ENCODE measurements around the gene WDR82. TPM values are rescaled to one million over a fixed set of nuclear protein-coding genes. Genes with fewer than 3 reads are reported as not detected.

Gene WDR82
- total RNA-seq, 1 donor from 2014 or later = 57.4 TPM

DNA sequence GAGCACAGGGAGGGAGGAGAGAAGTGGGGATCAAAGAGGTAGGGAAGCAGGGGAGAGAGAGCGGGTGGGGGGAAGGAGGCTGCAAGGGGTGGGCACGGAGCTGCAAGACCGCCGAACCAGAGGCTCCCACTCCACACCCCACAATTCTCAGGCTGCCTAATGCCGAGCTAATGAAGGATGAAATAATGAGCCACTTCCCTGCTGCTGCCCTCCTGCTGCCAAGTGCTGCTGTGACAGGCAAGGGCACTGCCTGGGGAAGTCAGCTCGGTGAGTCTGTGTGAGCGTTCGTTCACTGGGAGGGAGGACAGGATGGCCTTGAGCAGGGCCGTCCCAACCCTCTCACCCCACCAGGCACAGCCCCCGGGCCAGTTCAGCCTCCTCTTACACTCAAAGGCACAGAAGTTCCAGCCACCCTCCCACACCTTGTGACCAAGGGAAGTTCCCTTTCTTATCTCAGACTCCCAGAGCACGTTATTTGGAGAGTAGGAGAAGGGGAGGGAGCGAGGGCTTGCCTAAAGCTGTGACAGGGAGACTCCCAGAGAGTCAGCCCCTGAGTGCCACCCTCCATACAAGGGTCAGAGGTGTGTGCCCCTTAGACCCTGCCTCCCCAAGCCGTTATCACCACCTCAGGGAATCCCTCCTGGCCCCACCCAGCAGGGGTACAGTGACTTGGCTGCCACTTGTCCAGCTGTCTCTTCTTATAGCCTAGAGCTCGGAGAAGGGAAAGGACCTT, 21.6 kb upstream of the WDR82 start:
- Mint-ChIP-seq H3K4me3 (ENCODE audit: unreplicated experiment) (peak overlapping the region; percentile 62), H3K27me3 (ENCODE audit: low read depth, unreplicated experiment) (peaks cover 12% of the 10 kb centered on the region), H3K27ac (ENCODE audit: unreplicated experiment) (peak overlapping the region; percentile 85), H3K36me3 (ENCODE audit: low read depth, unreplicated experiment) (peaks cover 8% of the 10 kb centered on the region), H3K9me3 (ENCODE audit: unreplicated experiment) (no peaks in the 10 kb centered on the region), H3K4me1 (ENCODE audit: low read depth, unreplicated experiment) (peaks cover 21% of the 10 kb centered on the region)
- FAIRE-seq (no peak), DNase-seq (ENCODE audit: low read depth) (peak; percentile 24)
- H3K9me3 ChIP-seq (ENCODE audit: insufficient read depth, low read depth, low read length) = no peaks in the 10 kb centered on the region
- peak overlapping the region; percentile 10 for H3K9ac ChIP-seq (ENCODE audit: low read length)
- no peaks in the 10 kb centered on the region for H3K27me3 ChIP-seq (ENCODE audit: insufficient read depth, low read length)
- TF ChIP-seq, protein P1, sequence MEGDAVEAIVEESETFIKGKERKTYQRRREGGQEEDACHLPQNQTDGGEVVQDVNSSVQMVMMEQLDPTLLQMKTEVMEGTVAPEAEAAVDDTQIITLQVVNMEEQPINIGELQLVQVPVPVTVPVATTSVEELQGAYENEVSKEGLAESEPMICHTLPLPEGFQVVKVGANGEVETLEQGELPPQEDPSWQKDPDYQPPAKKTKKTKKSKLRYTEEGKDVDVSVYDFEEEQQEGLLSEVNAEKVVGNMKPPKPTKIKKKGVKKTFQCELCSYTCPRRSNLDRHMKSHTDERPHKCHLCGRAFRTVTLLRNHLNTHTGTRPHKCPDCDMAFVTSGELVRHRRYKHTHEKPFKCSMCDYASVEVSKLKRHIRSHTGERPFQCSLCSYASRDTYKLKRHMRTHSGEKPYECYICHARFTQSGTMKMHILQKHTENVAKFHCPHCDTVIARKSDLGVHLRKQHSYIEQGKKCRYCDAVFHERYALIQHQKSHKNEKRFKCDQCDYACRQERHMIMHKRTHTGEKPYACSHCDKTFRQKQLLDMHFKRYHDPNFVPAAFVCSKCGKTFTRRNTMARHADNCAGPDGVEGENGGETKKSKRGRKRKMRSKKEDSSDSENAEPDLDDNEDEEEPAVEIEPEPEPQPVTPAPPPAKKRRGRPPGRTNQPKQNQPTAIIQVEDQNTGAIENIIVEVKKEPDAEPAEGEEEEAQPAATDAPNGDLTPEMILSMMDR (IDR thresholded peaks at IDR 0.05; ENCODE audit: insufficient read depth, low read depth, low read length) = no peak
- no peak for TF ChIP-seq EZH2 (IDR thresholded peaks at IDR 0.05; ENCODE audit: insufficient read depth, low read length)
- H3K27ac ChIP-seq (ENCODE audit: low read depth, low read length) = no peak overlapping the region
- peak overlapping the region; percentile 33 for H3K4me2 ChIP-seq (ENCODE audit: low read length)
- H3K36me3 ChIP-seq (ENCODE audit: insufficient read depth, low read length) = no peaks in the 10 kb centered on the region
- H4K20me1 ChIP-seq (ENCODE audit: insufficient read depth, low read length) = no peaks in the 10 kb centered on the region
- peaks cover 20% of the 10 kb centered on the region for H3K4me1 ChIP-seq (ENCODE audit: insufficient read depth, low read length)
- no peaks in the 10 kb centered on the region for H3K79me2 ChIP-seq (ENCODE audit: insufficient read depth, low read length)
- H3K4me3 ChIP-seq (ENCODE audit: insufficient read depth, low read depth, low read length) = no peak overlapping the region
- H2AFZ ChIP-seq (ENCODE audit: low read depth, low read length) = no peak overlapping the region

DNA sequence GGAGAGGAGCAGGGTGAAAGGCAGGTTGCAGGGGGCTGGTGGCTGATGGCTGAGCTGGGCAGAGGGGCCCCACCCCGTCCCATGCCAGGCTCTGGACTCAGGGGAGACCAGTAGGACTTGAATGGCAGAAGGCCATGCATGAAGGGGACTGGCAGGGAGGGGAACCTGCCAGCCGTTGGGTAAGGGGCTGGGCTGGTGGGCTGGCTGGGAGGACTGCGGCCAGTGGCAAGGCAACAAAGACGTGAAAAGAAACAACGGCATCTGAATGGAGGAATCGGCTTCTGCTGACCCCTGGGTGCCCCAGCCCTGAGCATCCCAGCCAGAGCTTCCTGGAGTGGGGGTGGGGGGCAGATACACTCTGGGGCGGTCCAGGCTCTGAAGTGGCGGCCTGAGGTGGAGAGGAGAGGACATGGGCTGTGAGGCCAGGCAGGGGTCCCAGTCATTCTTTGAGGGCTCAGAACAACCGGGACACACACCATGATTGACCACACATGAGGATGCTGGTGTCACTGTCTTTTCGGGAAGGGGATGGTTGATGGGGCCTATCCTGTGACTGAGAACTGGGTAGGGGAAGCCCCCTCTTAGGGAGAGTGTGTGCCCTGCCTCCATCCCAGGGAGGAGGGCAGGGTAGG, 20.9 kb upstream of the WDR82 start:
- DNase-seq (ENCODE audit: low read depth) = no peak
- H3K27ac Mint-ChIP-seq (ENCODE audit: unreplicated experiment) = peak overlapping the region; percentile 85
- no peak overlapping the region for H3K4me3 ChIP-seq (ENCODE audit: insufficient read depth, low read depth, low read length)
- H3K27me3 Mint-ChIP-seq (ENCODE audit: low read depth, unreplicated experiment) = peaks cover 8% of the 10 kb centered on the region
- H3K4me2 ChIP-seq (ENCODE audit: low read length) = peak overlapping the region; percentile 33
- H3K4me1 ChIP-seq (ENCODE audit: insufficient read depth, low read length) = peaks cover 20% of the 10 kb centered on the region
- H3K36me3 Mint-ChIP-seq (ENCODE audit: low read depth, unreplicated experiment) = peaks cover 8% of the 10 kb centered on the region
- TF ChIP-seq EZH2 (IDR thresholded peaks at IDR 0.05; ENCODE audit: insufficient read depth, low read length) = no peak
- TF ChIP-seq, protein P1 (IDR thresholded peaks at IDR 0.05; ENCODE audit: insufficient read depth, low read depth, low read length) = no peak
- peak overlapping the region; percentile 38 for H3K9ac ChIP-seq (ENCODE audit: low read length)
- H3K79me2 ChIP-seq (ENCODE audit: insufficient read depth, low read length) = no peaks in the 10 kb centered on the region
- no peak overlapping the region for H2AFZ ChIP-seq (ENCODE audit: low read depth, low read length)
- FAIRE-seq = no peak
- H3K9me3 Mint-ChIP-seq (ENCODE audit: unreplicated experiment) = no peaks in the 10 kb centered on the region
- no peaks in the 10 kb centered on the region for H3K36me3 ChIP-seq (ENCODE audit: insufficient read depth, low read length)
- H3K9me3 ChIP-seq (ENCODE audit: insufficient read depth, low read depth, low read length) = no peaks in the 10 kb centered on the region
- peaks cover 21% of the 10 kb centered on the region for H3K4me1 Mint-ChIP-seq (ENCODE audit: low read depth, unreplicated experiment)
- H3K4me3 Mint-ChIP-seq (ENCODE audit: unreplicated experiment) = no peak overlapping the region
- H3K27me3 ChIP-seq (ENCODE audit: insufficient read depth, low read length) = no peaks in the 10 kb centered on the region
- no peak overlapping the region for H3K27ac ChIP-seq (ENCODE audit: low read depth, low read length)
- no peaks in the 10 kb centered on the region for H4K20me1 ChIP-seq (ENCODE audit: insufficient read depth, low read length)
